HepG2 (cell line): ENCODE results near the gene DUSP15. TPM values are rescaled to one million over a fixed set of nuclear protein-coding genes. Genes with fewer than 3 reads are reported as not detected.

Source experiments
- KAT8 ChIP-seq: IDR thresholded peaks from 2 replicates; pipeline ENCODE4 v1.6.1; 2016; ENCODE audit warnings: missing genetic modification reagents, missing compliant biosample characterization
- RFXAP ChIP-seq: sonication (generic); formaldehyde crosslinking; IDR thresholded peaks from 2 replicates; pipeline ENCODE4 v1.4.0; 2020; ENCODE audit warnings: missing genetic modification reagents, borderline replicate concordance
- ZBTB7B ChIP-seq: sonication (generic); formaldehyde crosslinking; IDR thresholded peaks from 2 replicates; pipeline ENCODE4 v1.4.0; 2020; ENCODE audit warnings: missing genetic modification reagents
- ZIK1 ChIP-seq: sonication (generic); formaldehyde crosslinking; IDR thresholded peaks from 2 replicates; pipeline ENCODE4 v1.5.0; 2020; ENCODE audit warnings: mild to moderate bottlenecking, low read depth, missing genetic modification reagents, borderline replicate concordance
- ZNF432 ChIP-seq: sonication (generic); formaldehyde crosslinking; IDR thresholded peaks from 2 replicates; pipeline ENCODE4 v1.5.0; 2020; ENCODE audit warnings: missing genetic modification reagents, mild to moderate bottlenecking, borderline replicate concordance
- ZNF567 ChIP-seq: sonication (generic); formaldehyde crosslinking; IDR thresholded peaks from 2 replicates; pipeline ENCODE4 v1.8.1; 2023; ENCODE audit warnings: mild to moderate bottlenecking, missing genetic modification reagents, borderline replicate concordance
- polyA plus RNA-seq, 8 experiments: library from polyadenylated mRNA; depleted of rRNA in 3 of 8; stranded (reverse) in 7 of 8; unstranded in 1 of 8; fragments of >200 nt; fragmentation: Illumina TruSeq in 4 of 8; extraction: Trizol in 4 of 8; gene quantifications; 2 replicates each; pipeline versions ENCODE4 v1.2.1 to v1.2.3, GENCODE V29; 2011 to 2016; ENCODE audit warnings: low read depth in 4 of 8, missing spikeins in 1 of 8, mixed read lengths in 1 of 8; ENCODE audit not compliant: insufficient read depth in 1 of 8
- total RNA-seq, 5 experiments: library from RNA; depleted of rRNA; stranded (reverse); fragments of >200 nt; fragmentation: Illumina TruSeq; extraction: Trizol; gene quantifications; 2 replicates each; pipeline ENCODE4 v1.2.3, GENCODE V29; 2016; ENCODE audit warnings: low read depth in 1 of 5
- TF ChIP-seq, protein P1 (sequence below): sonication (generic); formaldehyde crosslinking; IDR thresholded peaks from 2 replicates; pipeline ENCODE4 v1.4.0; 2020; ENCODE audit warnings: missing genetic modification reagents
- TF ChIP-seq, protein P2 (sequence below): sonication (generic); formaldehyde crosslinking; IDR thresholded peaks from 2 replicates; pipeline ENCODE4 v1.4.0; 2020; ENCODE audit warnings: missing genetic modification reagents, mild to moderate bottlenecking, borderline replicate concordance
- TF ChIP-seq, protein P3 (sequence below): sonication (generic); formaldehyde crosslinking; IDR thresholded peaks from 2 replicates; pipeline ENCODE4 v1.4.0; 2020; ENCODE audit warnings: low read depth, missing genetic modification reagents
- TF ChIP-seq, protein P4 (sequence below): sonication (generic); formaldehyde crosslinking; IDR thresholded peaks from one replicate; pipeline ENCODE4 v1.5.1; 2020; ENCODE audit warnings: mild to moderate bottlenecking, missing genetic modification reagents; ENCODE audit errors: not compliant biosample characterization

The DUSP15 gene
- total and polyA plus RNA-seq, 2 of the 13 experiments (the other 11 are each of a cell fraction or from before 2014, with no cell fraction given) = 0.17 to 0.93 TPM

DNA sequence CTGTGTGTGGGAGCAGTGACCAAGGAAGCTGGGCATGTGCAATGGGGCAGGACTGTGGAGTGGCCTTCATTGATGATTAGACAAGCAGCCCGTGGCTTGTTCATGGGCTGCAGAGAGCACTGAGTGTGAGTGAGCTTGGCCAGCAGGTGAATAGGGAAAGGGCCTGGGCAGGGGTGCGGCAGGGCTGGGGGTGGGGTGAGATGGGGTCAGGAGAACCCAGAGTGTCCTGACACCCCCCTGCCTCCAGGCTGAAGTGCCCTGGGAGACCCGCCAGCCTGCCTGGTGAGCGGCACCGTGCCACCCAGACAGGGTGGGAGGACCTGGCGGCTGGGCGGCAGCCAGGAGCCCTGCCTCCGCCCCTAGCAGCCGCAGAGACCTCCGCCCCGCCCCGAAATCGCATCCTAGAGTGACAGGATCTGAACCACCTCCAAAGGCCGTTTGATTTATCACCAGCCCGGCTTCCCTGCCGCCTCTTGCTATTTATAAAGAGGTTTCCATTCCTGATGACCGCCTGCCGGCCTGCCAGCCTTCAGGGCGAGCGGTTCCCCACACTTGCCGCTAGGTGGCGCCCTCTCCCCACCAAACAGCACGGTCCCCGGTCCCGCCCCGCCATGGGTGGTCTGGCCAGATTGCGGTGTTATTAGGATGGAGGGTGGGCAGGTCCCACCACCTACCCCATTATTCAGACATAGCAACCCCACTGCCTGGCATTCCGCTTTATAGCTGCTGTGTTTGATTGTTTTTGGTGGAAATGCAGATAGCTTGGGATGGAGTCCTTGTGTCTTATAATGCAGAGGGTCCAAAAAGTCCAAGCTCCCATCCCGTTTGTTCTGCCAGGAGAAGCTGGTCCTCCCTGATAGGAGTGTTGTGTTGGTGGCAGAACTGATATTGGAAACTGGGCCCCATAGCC, 47.7 kb downstream of the DUSP15 start (continued):
- TF ChIP-seq, protein P1, sequence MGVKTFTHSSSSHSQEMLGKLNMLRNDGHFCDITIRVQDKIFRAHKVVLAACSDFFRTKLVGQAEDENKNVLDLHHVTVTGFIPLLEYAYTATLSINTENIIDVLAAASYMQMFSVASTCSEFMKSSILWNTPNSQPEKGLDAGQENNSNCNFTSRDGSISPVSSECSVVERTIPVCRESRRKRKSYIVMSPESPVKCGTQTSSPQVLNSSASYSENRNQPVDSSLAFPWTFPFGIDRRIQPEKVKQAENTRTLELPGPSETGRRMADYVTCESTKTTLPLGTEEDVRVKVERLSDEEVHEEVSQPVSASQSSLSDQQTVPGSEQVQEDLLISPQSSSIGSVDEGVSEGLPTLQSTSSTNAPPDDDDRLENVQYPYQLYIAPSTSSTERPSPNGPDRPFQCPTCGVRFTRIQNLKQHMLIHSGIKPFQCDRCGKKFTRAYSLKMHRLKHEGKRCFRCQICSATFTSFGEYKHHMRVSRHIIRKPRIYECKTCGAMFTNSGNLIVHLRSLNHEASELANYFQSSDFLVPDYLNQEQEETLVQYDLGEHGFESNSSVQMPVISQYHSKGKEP (CRISPR knock-in tag) = no peak
- TF ChIP-seq ZIK1 (CRISPR knock-in tag) (0 out of 2 replicates have a peak, but pooled peaks have one; percentile 34), KAT8 (CRISPR knock-in tag) (no peak), ZNF567 (CRISPR knock-in tag) (0 out of 2 replicates have a peak, but pooled peaks have one; percentile 72), ZNF432 (CRISPR knock-in tag) (no peak), RFXAP (CRISPR knock-in tag) (no peak), ZBTB7B (peak; percentile 66; the same call in 1 of the 2 replicates)
- TF ChIP-seq, protein P2, sequence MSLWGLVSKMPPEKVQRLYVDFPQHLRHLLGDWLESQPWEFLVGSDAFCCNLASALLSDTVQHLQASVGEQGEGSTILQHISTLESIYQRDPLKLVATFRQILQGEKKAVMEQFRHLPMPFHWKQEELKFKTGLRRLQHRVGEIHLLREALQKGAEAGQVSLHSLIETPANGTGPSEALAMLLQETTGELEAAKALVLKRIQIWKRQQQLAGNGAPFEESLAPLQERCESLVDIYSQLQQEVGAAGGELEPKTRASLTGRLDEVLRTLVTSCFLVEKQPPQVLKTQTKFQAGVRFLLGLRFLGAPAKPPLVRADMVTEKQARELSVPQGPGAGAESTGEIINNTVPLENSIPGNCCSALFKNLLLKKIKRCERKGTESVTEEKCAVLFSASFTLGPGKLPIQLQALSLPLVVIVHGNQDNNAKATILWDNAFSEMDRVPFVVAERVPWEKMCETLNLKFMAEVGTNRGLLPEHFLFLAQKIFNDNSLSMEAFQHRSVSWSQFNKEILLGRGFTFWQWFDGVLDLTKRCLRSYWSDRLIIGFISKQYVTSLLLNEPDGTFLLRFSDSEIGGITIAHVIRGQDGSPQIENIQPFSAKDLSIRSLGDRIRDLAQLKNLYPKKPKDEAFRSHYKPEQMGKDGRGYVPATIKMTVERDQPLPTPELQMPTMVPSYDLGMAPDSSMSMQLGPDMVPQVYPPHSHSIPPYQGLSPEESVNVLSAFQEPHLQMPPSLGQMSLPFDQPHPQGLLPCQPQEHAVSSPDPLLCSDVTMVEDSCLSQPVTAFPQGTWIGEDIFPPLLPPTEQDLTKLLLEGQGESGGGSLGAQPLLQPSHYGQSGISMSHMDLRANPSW (CRISPR knock-in tag) = no peak
- TF ChIP-seq, protein P3, sequence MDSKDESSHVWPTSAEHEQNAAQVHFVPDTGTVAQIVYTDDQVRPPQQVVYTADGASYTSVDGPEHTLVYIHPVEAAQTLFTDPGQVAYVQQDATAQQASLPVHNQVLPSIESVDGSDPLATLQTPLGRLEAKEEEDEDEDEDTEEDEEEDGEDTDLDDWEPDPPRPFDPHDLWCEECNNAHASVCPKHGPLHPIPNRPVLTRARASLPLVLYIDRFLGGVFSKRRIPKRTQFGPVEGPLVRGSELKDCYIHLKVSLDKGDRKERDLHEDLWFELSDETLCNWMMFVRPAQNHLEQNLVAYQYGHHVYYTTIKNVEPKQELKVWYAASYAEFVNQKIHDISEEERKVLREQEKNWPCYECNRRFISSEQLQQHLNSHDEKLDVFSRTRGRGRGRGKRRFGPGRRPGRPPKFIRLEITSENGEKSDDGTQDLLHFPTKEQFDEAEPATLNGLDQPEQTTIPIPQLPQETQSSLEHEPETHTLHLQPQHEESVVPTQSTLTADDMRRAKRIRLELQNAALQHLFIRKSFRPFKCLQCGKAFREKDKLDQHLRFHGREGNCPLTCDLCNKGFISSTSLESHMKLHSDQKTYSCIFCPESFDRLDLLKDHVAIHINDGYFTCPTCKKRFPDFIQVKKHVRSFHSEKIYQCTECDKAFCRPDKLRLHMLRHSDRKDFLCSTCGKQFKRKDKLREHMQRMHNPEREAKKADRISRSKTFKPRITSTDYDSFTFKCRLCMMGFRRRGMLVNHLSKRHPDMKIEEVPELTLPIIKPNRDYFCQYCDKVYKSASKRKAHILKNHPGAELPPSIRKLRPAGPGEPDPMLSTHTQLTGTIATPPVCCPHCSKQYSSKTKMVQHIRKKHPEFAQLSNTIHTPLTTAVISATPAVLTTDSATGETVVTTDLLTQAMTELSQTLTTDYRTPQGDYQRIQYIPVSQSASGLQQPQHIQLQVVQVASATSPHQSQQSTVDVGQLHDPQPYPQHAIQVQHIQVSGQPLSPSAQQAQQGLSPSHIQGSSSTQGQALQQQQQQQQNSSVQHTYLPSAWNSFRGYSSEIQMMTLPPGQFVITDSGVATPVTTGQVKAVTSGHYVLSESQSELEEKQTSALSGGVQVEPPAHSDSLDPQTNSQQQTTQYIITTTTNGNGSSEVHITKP (CRISPR knock-in tag) = 0 out of 2 replicates have a peak, but pooled peaks have one; percentile 19
- TF ChIP-seq, protein P4, sequence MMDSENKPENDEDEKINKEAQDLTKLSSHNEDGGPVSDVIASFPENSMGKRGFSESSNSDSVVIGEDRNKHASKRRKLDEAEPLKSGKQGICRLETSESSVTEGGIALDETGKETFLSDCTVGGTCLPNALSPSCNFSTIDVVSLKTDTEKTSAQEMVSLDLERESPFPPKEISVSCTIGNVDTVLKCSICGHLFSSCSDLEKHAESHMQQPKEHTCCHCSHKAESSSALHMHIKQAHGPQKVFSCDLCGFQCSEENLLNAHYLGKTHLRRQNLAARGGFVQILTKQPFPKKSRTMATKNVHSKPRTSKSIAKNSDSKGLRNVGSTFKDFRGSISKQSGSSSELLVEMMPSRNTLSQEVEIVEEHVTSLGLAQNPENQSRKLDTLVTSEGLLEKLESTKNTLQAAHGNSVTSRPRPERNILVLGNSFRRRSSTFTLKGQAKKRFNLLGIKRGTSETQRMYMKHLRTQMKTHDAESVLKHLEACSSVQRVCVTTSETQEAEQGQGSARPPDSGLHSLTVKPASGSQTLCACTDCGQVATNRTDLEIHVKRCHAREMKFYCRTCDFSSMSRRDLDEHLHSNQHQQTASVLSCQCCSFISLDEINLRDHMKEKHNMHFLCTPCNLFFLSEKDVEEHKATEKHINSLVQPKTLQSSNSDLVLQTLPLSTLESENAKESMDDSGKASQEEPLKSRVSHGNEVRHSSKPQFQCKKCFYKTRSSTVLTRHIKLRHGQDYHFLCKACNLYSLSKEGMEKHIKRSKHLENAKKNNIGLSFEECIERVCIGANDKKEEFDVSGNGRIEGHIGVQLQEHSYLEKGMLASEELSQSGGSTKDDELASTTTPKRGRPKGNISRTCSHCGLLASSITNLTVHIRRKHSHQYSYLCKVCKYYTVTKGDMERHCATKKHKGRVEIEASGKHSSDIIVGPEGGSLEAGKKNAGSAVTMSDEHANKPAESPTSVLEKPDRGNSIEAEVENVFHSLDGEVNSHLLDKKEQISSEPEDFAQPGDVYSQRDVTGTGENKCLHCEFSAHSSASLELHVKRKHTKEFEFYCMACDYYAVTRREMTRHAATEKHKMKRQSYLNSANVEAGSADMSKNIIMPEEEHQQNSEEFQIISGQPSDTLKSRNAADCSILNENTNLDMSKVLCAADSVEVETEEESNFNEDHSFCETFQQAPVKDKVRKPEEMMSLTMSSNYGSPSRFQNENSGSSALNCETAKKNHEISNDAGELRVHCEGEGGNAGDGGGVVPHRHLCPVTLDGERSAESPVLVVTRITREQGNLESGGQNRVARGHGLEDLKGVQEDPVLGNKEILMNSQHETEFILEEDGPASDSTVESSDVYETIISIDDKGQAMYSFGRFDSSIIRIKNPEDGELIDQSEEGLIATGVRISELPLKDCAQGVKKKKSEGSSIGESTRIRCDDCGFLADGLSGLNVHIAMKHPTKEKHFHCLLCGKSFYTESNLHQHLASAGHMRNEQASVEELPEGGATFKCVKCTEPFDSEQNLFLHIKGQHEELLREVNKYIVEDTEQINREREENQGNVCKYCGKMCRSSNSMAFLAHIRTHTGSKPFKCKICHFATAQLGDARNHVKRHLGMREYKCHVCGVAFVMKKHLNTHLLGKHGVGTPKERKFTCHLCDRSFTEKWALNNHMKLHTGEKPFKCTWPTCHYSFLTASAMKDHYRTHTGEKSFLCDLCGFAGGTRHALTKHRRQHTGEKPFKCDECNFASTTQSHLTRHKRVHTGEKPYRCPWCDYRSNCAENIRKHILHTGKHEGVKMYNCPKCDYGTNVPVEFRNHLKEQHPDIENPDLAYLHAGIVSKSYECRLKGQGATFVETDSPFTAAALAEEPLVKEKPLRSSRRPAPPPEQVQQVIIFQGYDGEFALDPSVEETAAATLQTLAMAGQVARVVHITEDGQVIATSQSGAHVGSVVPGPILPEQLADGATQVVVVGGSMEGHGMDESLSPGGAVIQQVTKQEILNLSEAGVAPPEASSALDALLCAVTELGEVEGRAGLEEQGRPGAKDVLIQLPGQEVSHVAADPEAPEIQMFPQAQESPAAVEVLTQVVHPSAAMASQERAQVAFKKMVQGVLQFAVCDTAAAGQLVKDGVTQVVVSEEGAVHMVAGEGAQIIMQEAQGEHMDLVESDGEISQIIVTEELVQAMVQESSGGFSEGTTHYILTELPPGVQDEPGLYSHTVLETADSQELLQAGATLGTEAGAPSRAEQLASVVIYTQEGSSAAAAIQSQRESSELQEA = no peak
